Vagina (tissue), 2 donors: ENCODE data around the gene PTPN21. TPM values are rescaled to one million over a fixed set of nuclear protein-coding genes. Genes with fewer than 3 reads are reported as not detected.
"Not testable (repeated sequence)": the region's sequence is repeated elsewhere in the genome, so short reads cannot be mapped to it uniquely, and the experiment has no call there.

ENCODE experiments used
- DNase-seq, 2 donors: peaks; one replicate each; pipeline ENCODE4 v3.0.0-alpha.2; 2017; ENCODE audit errors: extremely low spot score in 2 of 2
- H3K27ac ChIP-seq: fragments of 200-600 bp; sonication (generic); one replicate; pipeline ENCODE4 v1.5.1; 2019
- H3K27me3 ChIP-seq: fragments of 200-600 bp; sonication (generic); one replicate; pipeline ENCODE4 v1.5.1; 2019
- H3K36me3 ChIP-seq, 2 donors: fragments of 200-600 bp; sonication (generic); one replicate each; pipeline ENCODE4 v1.5.1; 2017 to 2019
- H3K4me1 ChIP-seq: fragments of 200-600 bp; sonication (generic); one replicate; pipeline ENCODE4 v1.5.1; 2019
- H3K4me3 ChIP-seq, 2 donors: fragments of 200-600 bp; sonication (generic); 1 replicate in 1 of 2; 2 replicates in 1 of 2; pipeline ENCODE4 v1.5.1; 2016 to 2019
- H3K9me3 ChIP-seq: fragments of 200-600 bp; sonication (generic); one replicate; pipeline ENCODE4 v1.5.1; 2019
- CTCF ChIP-seq, 3 experiments: fragments of 450-650 bp in 2 of 3; fragments of 200-600 bp in 1 of 3; sonication (generic) in 1 of 3; IDR thresholded peaks; one replicate each; pipeline ENCODE4 v1.5.1; 2017 to 2019; ENCODE audit warnings: antibody characterized with exemption in 3 of 3, mild to moderate bottlenecking in 2 of 3, moderate library complexity in 2 of 3
- POLR2A ChIP-seq, 2 donors: fragments of 450-650 bp; IDR thresholded peaks; one replicate each; pipeline ENCODE4 v1.6.1; 2017; ENCODE audit warnings: antibody characterized with exemption in 2 of 2, mild to moderate bottlenecking in 2 of 2, moderate library complexity in 2 of 2
- POLR2AphosphoS5 ChIP-seq, 2 donors: sonication (generic); formaldehyde crosslinking; IDR thresholded peaks; one replicate each; pipeline ENCODE4 v1.9.0; 2017; ENCODE audit warnings: antibody characterized with exemption in 2 of 2, mild to moderate bottlenecking in 2 of 2, low read depth in 1 of 2; ENCODE audit not compliant: insufficient read depth in 1 of 2
- intact Hi-C: fragments of 100-400 bp; cut with DNase I; formaldehyde crosslinking; loops from one replicate; pipeline ENCODE4 v1.15.1; 2023
- total RNA-seq: library from RNA; depleted of rRNA; stranded (reverse); fragments of >200 nt; gene quantifications from one replicate; pipeline ENCODE4 v1.2.3, GENCODE V29; 2016

The PTPN21 gene
- total RNA-seq, 1 donor from 2014 or later, result 15.2 TPM

- no peaks in the 10 kb centered on the region for H3K9me3 ChIP-seq
- peaks cover 0 to 15% of the 10 kb centered on the region in 2 donors for H3K36me3 ChIP-seq
- H3K4me1 ChIP-seq, result no peaks in the 10 kb centered on the region
- intact Hi-C loops, result no loop called here
- no peak for DNase-seq
- no peak for TF ChIP-seq CTCF (IDR thresholded peaks at IDR 0.05)
- TF ChIP-seq POLR2A (IDR thresholded peaks at IDR 0.05), result no peak
- TF ChIP-seq POLR2AphosphoS5 (IDR thresholded peaks at IDR 0.05; ENCODE audit: insufficient read depth in 1 of 2, low read depth in 1 of 2), result no peak
- H3K27me3 ChIP-seq, result no peaks in the 10 kb centered on the region
- H3K4me3 ChIP-seq, result no peak overlapping the region
- H3K27ac ChIP-seq, result no peak overlapping the region
Observed at GRCh38 chr14:88542857-88543795, 11.7 kb downstream of the PTPN21 start.

- intact Hi-C loops, result no loop called here
- DNase-seq, result no peak
- H3K9me3 ChIP-seq, result no peaks in the 10 kb centered on the region
- no peaks in the 10 kb centered on the region for H3K27me3 ChIP-seq
- no peak for TF ChIP-seq CTCF (IDR thresholded peaks at IDR 0.05)
- no peak for TF ChIP-seq POLR2AphosphoS5 (IDR thresholded peaks at IDR 0.05; ENCODE audit: insufficient read depth in 1 of 2, low read depth in 1 of 2)
- no peak for TF ChIP-seq POLR2A (IDR thresholded peaks at IDR 0.05)
- H3K4me3 ChIP-seq, result no peak overlapping the region
- no peak overlapping the region for H3K27ac ChIP-seq
- peaks cover 0 to 13% of the 10 kb centered on the region in 2 donors for H3K36me3 ChIP-seq
- no peaks in the 10 kb centered on the region for H3K4me1 ChIP-seq
Observed at GRCh38 chr14:88541324-88541723, 13.5 kb downstream of the PTPN21 start.

GRCh38 chr14:88535813-88536212 is 19.0 kb downstream of the PTPN21 start:
- H3K27ac ChIP-seq, result no peak overlapping the region
- peaks cover 0 to 14% of the 10 kb centered on the region in 2 donors for H3K36me3 ChIP-seq
- no peaks in the 10 kb centered on the region for H3K27me3 ChIP-seq
- H3K9me3 ChIP-seq, result no peaks in the 10 kb centered on the region
- no peak for DNase-seq
- no peaks in the 10 kb centered on the region for H3K4me1 ChIP-seq
- TF ChIP-seq CTCF (IDR thresholded peaks at IDR 0.05) (no peak), POLR2AphosphoS5 (IDR thresholded peaks at IDR 0.05; ENCODE audit: insufficient read depth in 1 of 2, low read depth in 1 of 2) (no peak), POLR2A (IDR thresholded peaks at IDR 0.05) (no peak)
- no peak overlapping the region for H3K4me3 ChIP-seq
- intact Hi-C loops, result no loop called here

- no peak for DNase-seq
- Histone ChIP-seq H3K4me1 (no peaks in the 10 kb centered on the region), H3K27me3 (no peaks in the 10 kb centered on the region), H3K4me3 (no peak overlapping the region), H3K27ac (no peak overlapping the region), H3K36me3 (peaks cover 0 to 14% of the 10 kb centered on the region in 2 donors), H3K9me3 (no peaks in the 10 kb centered on the region)
- TF ChIP-seq POLR2AphosphoS5 (IDR thresholded peaks at IDR 0.05; ENCODE audit: insufficient read depth in 1 of 2, low read depth in 1 of 2), result no peak
- TF ChIP-seq CTCF (IDR thresholded peaks at IDR 0.05), result no peak
- TF ChIP-seq POLR2A (IDR thresholded peaks at IDR 0.05), result no peak
- intact Hi-C loops, result no loop called here
Observed at GRCh38 chr14:88535149-88535548, 19.7 kb downstream of the PTPN21 start.

GRCh38 chr14:88533064-88533602 is 21.7 kb downstream of the PTPN21 start:
- H3K9me3 ChIP-seq, result no peaks in the 10 kb centered on the region
- no peak for TF ChIP-seq CTCF (IDR thresholded peaks at IDR 0.05)
- no peak for TF ChIP-seq POLR2A (IDR thresholded peaks at IDR 0.05)
- no peak for TF ChIP-seq POLR2AphosphoS5 (IDR thresholded peaks at IDR 0.05; ENCODE audit: insufficient read depth in 1 of 2, low read depth in 1 of 2)
- peaks cover 0 to 14% of the 10 kb centered on the region in 2 donors for H3K36me3 ChIP-seq
- intact Hi-C loops, result no loop called here
- DNase-seq, result no peak
- H3K27me3 ChIP-seq, result no peaks in the 10 kb centered on the region
- H3K4me3 ChIP-seq, result no peak overlapping the region
- no peak overlapping the region for H3K27ac ChIP-seq
- H3K4me1 ChIP-seq, result no peaks in the 10 kb centered on the region

- intact Hi-C loops, H3K27me3 ChIP-seq, H3K27ac ChIP-seq, H3K36me3 ChIP-seq, H3K4me1 ChIP-seq, DNase-seq, H3K9me3 ChIP-seq, H3K4me3 ChIP-seq: not testable (repeated sequence)
Observed at GRCh38 chr14:88529889-88530288, 24.9 kb downstream of the PTPN21 start.
